Vagina (tissue), 2 donors: ENCODE data around the gene REM2. TPM values are rescaled to one million over a fixed set of nuclear protein-coding genes. Genes with fewer than 3 reads are reported as not detected.
A peak's percentile ranks its signal among the peaks of the same experiment; 100 is the strongest.

Experiments used
- DNase-seq, 2 donors: peaks; one replicate each; pipeline ENCODE4 v3.0.0-alpha.2; 2017; ENCODE audit errors: extremely low spot score in 2 of 2
- H3K27ac ChIP-seq: fragments of 200-600 bp; sonication (generic); one replicate; pipeline ENCODE4 v1.5.1; 2019
- H3K27me3 ChIP-seq: fragments of 200-600 bp; sonication (generic); one replicate; pipeline ENCODE4 v1.5.1; 2019
- H3K36me3 ChIP-seq, 2 donors: fragments of 200-600 bp; sonication (generic); one replicate each; pipeline ENCODE4 v1.5.1; 2017 to 2019
- H3K4me1 ChIP-seq: fragments of 200-600 bp; sonication (generic); one replicate; pipeline ENCODE4 v1.5.1; 2019
- H3K4me3 ChIP-seq, 2 donors: fragments of 200-600 bp; sonication (generic); 1 replicate in 1 of 2; 2 replicates in 1 of 2; pipeline ENCODE4 v1.5.1; 2016 to 2019
- H3K9me3 ChIP-seq: fragments of 200-600 bp; sonication (generic); one replicate; pipeline ENCODE4 v1.5.1; 2019
- POLR2A ChIP-seq, 2 donors: fragments of 450-650 bp; IDR thresholded peaks; one replicate each; pipeline ENCODE4 v1.6.1; 2017; ENCODE audit warnings: antibody characterized with exemption in 2 of 2, mild to moderate bottlenecking in 2 of 2, moderate library complexity in 2 of 2
- POLR2AphosphoS5 ChIP-seq, 2 donors: sonication (generic); formaldehyde crosslinking; IDR thresholded peaks; one replicate each; pipeline ENCODE4 v1.9.0; 2017; ENCODE audit warnings: antibody characterized with exemption in 2 of 2, mild to moderate bottlenecking in 2 of 2, low read depth in 1 of 2; ENCODE audit not compliant: insufficient read depth in 1 of 2
- intact Hi-C: fragments of 100-400 bp; cut with DNase I; formaldehyde crosslinking; loops from one replicate; pipeline ENCODE4 v1.15.1; 2023
- total RNA-seq: library from RNA; depleted of rRNA; stranded (reverse); fragments of >200 nt; gene quantifications from one replicate; pipeline ENCODE4 v1.2.3, GENCODE V29; 2016
- TF ChIP-seq, protein P1 (sequence below), 3 experiments: fragments of 450-650 bp in 2 of 3; fragments of 200-600 bp in 1 of 3; sonication (generic) in 1 of 3; IDR thresholded peaks; one replicate each; pipeline ENCODE4 v1.5.1; 2017 to 2019; ENCODE audit warnings: antibody characterized with exemption in 3 of 3, mild to moderate bottlenecking in 2 of 3, moderate library complexity in 2 of 3

The REM2 gene
- total RNA-seq, 1 donor from 2014 or later: 3.9 TPM

DNA sequence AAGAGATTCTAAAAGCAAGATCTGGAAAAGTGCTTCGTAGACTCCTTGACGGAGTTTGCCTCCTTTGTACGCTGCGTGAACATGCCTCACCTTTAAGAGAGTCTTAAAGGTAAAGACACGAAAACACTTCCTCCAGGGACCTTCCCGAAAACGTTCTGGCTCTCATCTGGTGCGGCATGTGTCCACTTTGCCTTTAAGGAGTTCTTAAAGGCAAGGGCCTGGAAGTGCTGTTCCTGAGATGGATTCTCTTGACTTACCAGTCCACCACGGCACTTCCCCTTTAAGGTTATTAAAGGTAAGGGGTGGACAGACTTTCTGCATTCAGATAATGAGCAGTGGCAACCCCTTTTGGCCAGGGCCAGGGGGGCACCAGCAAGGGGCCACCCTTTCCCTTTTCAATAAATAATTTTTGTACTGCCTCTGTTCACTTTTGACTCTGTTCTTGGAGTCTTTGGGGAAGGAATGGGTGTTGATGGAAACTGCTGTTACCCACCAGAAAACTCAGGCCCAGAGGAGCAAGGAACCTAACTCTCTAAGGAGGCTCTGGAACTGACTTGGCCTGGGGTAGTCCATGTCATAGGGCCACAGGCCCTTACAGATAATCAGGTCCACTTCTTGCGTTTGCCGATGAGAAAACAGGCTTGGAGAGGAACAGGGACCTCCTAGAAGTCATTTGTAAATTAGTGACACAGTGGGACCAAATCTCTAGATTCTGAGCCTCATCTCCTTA is 4.4 kb downstream of the REM2 start:
- Histone ChIP-seq H3K4me3 (peak overlapping the region; percentile 50 to 65), H3K9me3 (no peaks in the 10 kb centered on the region), H3K27ac (peak overlapping the region; percentile 53), H3K4me1 (peaks cover 24% of the 10 kb centered on the region), H3K36me3 (no peaks in the 10 kb centered on the region), H3K27me3 (no peaks in the 10 kb centered on the region)
- TF ChIP-seq POLR2A (IDR thresholded peaks at IDR 0.05): no peak
- TF ChIP-seq, protein P1, sequence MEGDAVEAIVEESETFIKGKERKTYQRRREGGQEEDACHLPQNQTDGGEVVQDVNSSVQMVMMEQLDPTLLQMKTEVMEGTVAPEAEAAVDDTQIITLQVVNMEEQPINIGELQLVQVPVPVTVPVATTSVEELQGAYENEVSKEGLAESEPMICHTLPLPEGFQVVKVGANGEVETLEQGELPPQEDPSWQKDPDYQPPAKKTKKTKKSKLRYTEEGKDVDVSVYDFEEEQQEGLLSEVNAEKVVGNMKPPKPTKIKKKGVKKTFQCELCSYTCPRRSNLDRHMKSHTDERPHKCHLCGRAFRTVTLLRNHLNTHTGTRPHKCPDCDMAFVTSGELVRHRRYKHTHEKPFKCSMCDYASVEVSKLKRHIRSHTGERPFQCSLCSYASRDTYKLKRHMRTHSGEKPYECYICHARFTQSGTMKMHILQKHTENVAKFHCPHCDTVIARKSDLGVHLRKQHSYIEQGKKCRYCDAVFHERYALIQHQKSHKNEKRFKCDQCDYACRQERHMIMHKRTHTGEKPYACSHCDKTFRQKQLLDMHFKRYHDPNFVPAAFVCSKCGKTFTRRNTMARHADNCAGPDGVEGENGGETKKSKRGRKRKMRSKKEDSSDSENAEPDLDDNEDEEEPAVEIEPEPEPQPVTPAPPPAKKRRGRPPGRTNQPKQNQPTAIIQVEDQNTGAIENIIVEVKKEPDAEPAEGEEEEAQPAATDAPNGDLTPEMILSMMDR (IDR thresholded peaks at IDR 0.05): no peak
- TF ChIP-seq POLR2AphosphoS5 (IDR thresholded peaks at IDR 0.05; ENCODE audit: insufficient read depth in 1 of 2, low read depth in 1 of 2): peak; percentile 7 to 13
- intact Hi-C loops: no loop called here
- DNase-seq: no peak

DNA sequence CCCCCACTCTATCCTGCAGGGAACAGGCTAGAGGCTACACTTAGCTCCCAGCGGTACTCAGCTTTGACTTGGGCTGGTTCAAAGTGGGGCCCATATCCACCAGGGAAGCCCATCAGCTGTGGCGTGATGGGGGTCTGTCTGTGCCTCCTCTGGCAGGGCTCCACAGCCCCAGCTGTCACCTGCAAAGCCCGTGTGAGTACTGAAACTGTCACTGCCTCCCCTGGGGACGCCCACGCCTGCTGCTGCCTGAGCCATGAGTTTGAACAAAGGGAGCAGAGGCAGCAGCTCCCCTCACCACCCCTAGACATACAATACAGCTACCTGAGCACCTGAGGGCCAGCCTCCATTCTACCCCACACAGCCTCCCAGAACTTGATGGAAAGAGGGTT is 5.0 kb downstream of the REM2 start:
- no peaks in the 10 kb centered on the region for H3K36me3 ChIP-seq
- H3K27me3 ChIP-seq: no peaks in the 10 kb centered on the region
- H3K4me3 ChIP-seq: peak overlapping the region; percentile 50 to 65
- H3K4me1 ChIP-seq: peaks cover 24% of the 10 kb centered on the region
- TF ChIP-seq, protein P1 (IDR thresholded peaks at IDR 0.05): no peak
- H3K27ac ChIP-seq: no peak overlapping the region
- no peak for DNase-seq
- intact Hi-C loops: no loop called here
- H3K9me3 ChIP-seq: no peaks in the 10 kb centered on the region

DNA sequence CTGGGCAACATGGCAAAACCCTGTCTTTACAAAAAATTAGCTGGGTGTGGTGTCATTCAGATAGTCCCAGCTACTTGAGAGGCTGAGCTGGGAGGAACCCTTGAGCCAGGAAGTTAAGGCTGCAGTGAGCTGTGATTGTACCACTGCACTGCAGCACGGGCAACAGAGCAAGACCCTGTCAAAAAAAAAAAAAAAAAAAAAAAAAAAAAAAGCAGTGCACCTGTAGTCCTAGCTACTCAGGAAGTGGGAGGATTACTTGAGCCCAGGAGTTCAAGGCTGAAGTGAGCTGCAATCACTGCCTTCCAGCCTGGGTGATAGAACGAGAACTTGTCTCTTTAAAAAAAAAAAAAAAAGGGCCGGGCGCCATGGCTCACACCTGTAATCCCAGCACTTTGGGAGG is 5.6 kb downstream of the REM2 start:
- Histone ChIP-seq H3K4me1 (peaks cover 20% of the 10 kb centered on the region), H3K36me3 (no peaks in the 10 kb centered on the region), H3K4me3 (no peak overlapping the region), H3K9me3 (no peaks in the 10 kb centered on the region), H3K27me3 (no peaks in the 10 kb centered on the region), H3K27ac (no peak overlapping the region)
- DNase-seq: no peak
- intact Hi-C loops: no loop called here
- TF ChIP-seq, protein P1 (IDR thresholded peaks at IDR 0.05): no peak
- no peak for TF ChIP-seq POLR2A (IDR thresholded peaks at IDR 0.05)
- no peak for TF ChIP-seq POLR2AphosphoS5 (IDR thresholded peaks at IDR 0.05; ENCODE audit: insufficient read depth in 1 of 2, low read depth in 1 of 2)

DNA sequence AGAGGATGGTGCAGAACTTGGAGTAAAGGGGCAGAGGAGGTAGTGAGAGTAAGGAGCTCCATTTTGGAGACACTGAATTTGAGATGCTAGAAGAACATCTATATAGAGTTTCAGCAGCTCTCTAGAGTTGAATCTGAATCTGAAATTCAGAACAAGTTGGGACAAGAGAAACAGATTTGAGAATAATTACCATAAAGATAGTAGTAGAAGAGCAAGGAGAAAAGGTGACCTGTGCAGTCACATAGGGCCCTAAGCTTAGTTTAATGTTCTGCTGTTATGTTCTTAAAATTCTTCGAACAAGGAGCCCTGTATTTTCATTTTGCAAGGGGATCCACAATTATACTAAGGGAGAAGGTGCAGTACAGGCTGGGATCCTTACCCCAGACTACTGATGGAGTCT is 7.4 kb downstream of the REM2 start:
- DNase-seq: no peak
- Histone ChIP-seq H3K36me3 (no peaks in the 10 kb centered on the region), H3K27ac (no peak overlapping the region), H3K4me1 (peaks cover 20% of the 10 kb centered on the region), H3K27me3 (no peaks in the 10 kb centered on the region), H3K9me3 (no peaks in the 10 kb centered on the region), H3K4me3 (no peak overlapping the region)
- intact Hi-C loops: no loop called here
- no peak for TF ChIP-seq POLR2AphosphoS5 (IDR thresholded peaks at IDR 0.05; ENCODE audit: insufficient read depth in 1 of 2, low read depth in 1 of 2)
- TF ChIP-seq, protein P1 (IDR thresholded peaks at IDR 0.05): no peak
- no peak for TF ChIP-seq POLR2A (IDR thresholded peaks at IDR 0.05)

DNA sequence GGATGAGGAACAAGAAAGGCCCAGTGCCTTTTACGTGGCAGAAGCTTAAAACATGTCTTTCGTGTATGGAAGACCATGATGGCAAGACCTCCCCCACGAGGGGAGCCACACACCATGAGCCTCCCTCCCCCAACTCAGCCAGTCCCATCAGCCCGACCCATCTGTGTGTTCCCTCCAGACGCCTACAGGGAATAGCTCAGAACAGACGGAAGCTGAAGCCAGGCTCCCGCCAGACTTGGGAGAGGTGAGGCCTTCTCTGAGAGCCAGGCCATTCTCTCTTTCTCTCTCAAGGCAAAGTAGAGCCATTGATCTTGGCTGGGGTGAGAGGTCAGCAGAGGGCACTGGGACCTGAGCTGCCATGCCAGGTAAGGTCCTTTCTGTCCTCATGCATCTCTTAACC is 9.5 kb downstream of the REM2 start:
- Histone ChIP-seq H3K4me1 (peaks cover 7% of the 10 kb centered on the region), H3K27ac (no peak overlapping the region)
- intact Hi-C loops: no loop called here

More for the DNA sequence above, 9.5 kb downstream of the REM2 start:
- Histone ChIP-seq H3K36me3 (no peaks in the 10 kb centered on the region), H3K27me3 (no peaks in the 10 kb centered on the region), H3K9me3 (no peaks in the 10 kb centered on the region), H3K4me3 (no peak overlapping the region)
- TF ChIP-seq, protein P1 (IDR thresholded peaks at IDR 0.05): no peak
- no peak for TF ChIP-seq POLR2AphosphoS5 (IDR thresholded peaks at IDR 0.05; ENCODE audit: insufficient read depth in 1 of 2, low read depth in 1 of 2)
- no peak for TF ChIP-seq POLR2A (IDR thresholded peaks at IDR 0.05)
- no peak for DNase-seq
